ENCODE data around the gene VANGL1. TPM values are rescaled to one million over a fixed set of nuclear protein-coding genes. Genes with fewer than 3 reads are reported as not detected.

The VANGL1 gene
- total RNA-seq, 2 experiments from 2014 or later, result 1.1 to 1.8 TPM

DNA sequence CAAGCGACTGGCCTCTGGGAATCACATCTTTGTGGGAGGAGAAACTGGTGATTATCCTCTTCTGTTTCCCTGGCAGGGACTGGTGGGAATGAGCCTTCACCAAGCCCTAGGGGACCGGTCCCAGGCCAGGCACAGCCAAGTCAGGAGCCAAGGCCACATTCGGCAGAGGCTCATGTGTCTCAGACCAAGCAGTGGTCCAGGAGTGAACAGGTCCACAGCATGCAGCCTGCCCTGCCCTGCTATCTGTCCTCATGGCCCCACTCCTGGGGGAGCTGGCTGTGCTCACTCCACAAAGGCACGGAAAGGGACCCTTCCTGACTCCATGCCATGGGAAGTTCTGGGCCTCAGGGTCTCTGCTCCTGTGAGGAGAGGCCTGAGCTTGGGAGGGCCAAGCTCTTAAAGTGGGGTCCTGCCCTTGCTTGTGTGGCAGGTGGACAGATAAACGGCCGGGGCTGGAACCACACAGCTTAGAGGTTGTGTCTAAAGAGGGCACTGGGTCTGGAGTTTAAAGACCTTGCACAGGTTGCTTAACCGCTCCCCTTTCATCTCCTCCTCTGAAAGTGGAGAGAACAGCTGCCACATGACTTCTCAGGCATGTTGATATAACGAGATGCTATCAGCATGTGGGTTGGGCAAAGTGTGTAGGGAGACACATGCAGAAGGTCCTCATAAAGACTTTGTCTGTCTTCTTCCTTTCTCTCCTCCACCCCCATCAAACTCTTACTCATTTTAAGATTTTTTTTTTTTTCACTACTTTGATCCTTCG, 69.3 kb downstream of the VANGL1 start:
- Mint-ChIP-seq H3K27me3 (peaks cover 29% of the 10 kb centered on the region), H3K4me3 (no peak overlapping the region), H3K27ac (no peak overlapping the region), H3K36me3 (ENCODE audit: low read depth) (no peaks in the 10 kb centered on the region), H3K4me1 (ENCODE audit: low read depth) (no peaks in the 10 kb centered on the region), H3K9me3 (no peaks in the 10 kb centered on the region)
- Histone ChIP-seq H3K36me3 (ENCODE audit: insufficient read depth, low read length) (no peaks in the 10 kb centered on the region), H3K4me3 (ENCODE audit: low read length) (no peak overlapping the region), H3K9me3 (ENCODE audit: control insufficient read depth in 1 of 2, insufficient read depth in 1 of 2, low read length in 2 of 2) (no peaks in the 10 kb centered on the region), H3K4me1 (ENCODE audit: insufficient read depth, low read length) (no peaks in the 10 kb centered on the region), H3K27ac (ENCODE audit: low read depth in 1 of 2, low read length in 2 of 2) (no peak overlapping the region), H3K27me3 (ENCODE audit: control insufficient read depth in 1 of 2, insufficient read depth in 2 of 2, low read length in 2 of 2) (peaks cover 6 to 7% of the 10 kb centered on the region in 2 experiments)
- TF ChIP-seq, protein P1, sequence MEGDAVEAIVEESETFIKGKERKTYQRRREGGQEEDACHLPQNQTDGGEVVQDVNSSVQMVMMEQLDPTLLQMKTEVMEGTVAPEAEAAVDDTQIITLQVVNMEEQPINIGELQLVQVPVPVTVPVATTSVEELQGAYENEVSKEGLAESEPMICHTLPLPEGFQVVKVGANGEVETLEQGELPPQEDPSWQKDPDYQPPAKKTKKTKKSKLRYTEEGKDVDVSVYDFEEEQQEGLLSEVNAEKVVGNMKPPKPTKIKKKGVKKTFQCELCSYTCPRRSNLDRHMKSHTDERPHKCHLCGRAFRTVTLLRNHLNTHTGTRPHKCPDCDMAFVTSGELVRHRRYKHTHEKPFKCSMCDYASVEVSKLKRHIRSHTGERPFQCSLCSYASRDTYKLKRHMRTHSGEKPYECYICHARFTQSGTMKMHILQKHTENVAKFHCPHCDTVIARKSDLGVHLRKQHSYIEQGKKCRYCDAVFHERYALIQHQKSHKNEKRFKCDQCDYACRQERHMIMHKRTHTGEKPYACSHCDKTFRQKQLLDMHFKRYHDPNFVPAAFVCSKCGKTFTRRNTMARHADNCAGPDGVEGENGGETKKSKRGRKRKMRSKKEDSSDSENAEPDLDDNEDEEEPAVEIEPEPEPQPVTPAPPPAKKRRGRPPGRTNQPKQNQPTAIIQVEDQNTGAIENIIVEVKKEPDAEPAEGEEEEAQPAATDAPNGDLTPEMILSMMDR (IDR thresholded peaks at IDR 0.05), result no peak
- ATAC-seq (ENCODE audit: poor library complexity) (no peak), DNase-seq (no peak)
- ChIA-PET CTCF (no interaction called here), POLR2A (no interaction called here)
- intact Hi-C loops (cut with DNase I, micrococcal nuclease), result no loop called here

DNA sequence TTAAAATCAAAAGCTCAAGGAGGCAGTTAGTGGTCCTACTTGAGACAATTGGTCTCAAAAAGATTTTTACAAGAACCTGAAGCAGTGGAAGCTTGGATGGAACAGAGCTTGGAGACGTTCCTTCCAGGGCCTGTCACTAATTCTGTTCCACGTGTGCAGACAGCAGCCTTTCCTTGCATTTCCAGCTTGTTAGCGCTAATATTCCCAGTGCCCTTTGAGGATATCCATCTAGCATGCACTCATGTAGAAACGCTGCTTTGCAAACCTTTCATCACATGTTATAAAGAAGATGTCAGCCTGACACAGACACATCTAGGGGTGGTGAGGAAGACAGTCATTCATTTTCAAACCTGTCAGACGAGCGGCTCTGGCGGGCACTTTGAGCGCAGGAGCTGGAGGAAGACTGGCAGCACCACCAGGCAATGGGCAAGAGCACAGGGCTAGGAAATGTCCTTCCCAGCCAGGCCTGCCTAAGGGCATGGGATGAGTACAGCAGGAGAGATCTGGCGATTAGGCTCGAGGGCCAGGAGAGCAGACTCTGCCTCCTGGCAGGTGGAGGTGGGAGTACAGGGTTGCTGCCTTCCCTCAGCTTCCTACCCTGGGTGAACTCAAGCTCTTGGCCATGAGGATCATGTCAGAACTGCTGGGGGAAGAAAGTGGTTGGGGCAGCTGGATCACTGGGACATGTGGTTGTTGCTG, 71.3 kb downstream of the VANGL1 start:
- no peaks in the 10 kb centered on the region for H3K9me3 ChIP-seq (ENCODE audit: control insufficient read depth in 1 of 2, insufficient read depth in 1 of 2, low read length in 2 of 2)
- H3K27ac ChIP-seq (ENCODE audit: low read depth in 1 of 2, low read length in 2 of 2), result no peak overlapping the region
- H3K9me3 Mint-ChIP-seq, result no peaks in the 10 kb centered on the region
- ATAC-seq (ENCODE audit: poor library complexity) (no peak), DNase-seq (no peak)
- no peaks in the 10 kb centered on the region for H3K4me1 ChIP-seq (ENCODE audit: insufficient read depth, low read length)
- no peak overlapping the region for H3K4me3 Mint-ChIP-seq
- TF ChIP-seq, protein P1 (IDR thresholded peaks at IDR 0.05), result no peak
- no peaks in the 10 kb centered on the region for H3K36me3 ChIP-seq (ENCODE audit: insufficient read depth, low read length)
- ChIA-PET POLR2A (interaction anchor here (0.6 kb wide), 1 partner anchor 927 kb away, joined by 3 read pairs; no protein-coding TSS in a partner anchor), CTCF (no interaction called here)
- H3K4me1 Mint-ChIP-seq (ENCODE audit: low read depth), result no peaks in the 10 kb centered on the region
- H3K27me3 Mint-ChIP-seq, result peaks cover 25% of the 10 kb centered on the region
- H3K27me3 ChIP-seq (ENCODE audit: control insufficient read depth in 1 of 2, insufficient read depth in 2 of 2, low read length in 2 of 2), result peaks cover 6 to 7% of the 10 kb centered on the region in 2 experiments
- H3K27ac Mint-ChIP-seq, result no peak overlapping the region
- no peak overlapping the region for H3K4me3 ChIP-seq (ENCODE audit: low read length)
- intact Hi-C loops (cut with DNase I, micrococcal nuclease), result no loop called here
- H3K36me3 Mint-ChIP-seq (ENCODE audit: low read depth), result no peaks in the 10 kb centered on the region

DNA sequence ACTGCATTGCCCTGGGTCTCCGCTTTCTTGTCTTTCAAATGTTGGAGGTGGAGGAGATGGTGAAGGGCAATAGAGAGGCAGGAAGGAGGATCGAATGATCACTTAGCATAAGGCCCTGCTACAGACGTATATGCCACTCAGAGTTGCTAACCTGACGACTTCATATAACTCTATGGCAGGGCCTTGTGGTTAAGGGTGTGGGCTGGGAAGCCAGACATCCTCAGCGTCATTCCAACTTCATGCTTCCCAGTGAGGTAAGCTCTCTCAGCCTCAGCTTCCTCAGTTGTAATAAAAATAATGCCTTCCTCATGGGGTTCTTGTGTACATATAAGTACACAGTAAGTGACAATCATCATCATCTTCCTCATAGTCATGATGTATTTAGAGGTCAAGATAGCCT, 72.1 kb downstream of the VANGL1 start:
- Histone ChIP-seq H3K4me3 (ENCODE audit: low read length) (no peak overlapping the region), H3K27me3 (ENCODE audit: control insufficient read depth in 1 of 2, insufficient read depth in 2 of 2, low read length in 2 of 2) (peaks cover 2 to 6% of the 10 kb centered on the region in 2 experiments), H3K4me1 (ENCODE audit: insufficient read depth, low read length) (no peaks in the 10 kb centered on the region), H3K36me3 (ENCODE audit: insufficient read depth, low read length) (no peaks in the 10 kb centered on the region), H3K27ac (ENCODE audit: low read depth in 1 of 2, low read length in 2 of 2) (no peak overlapping the region), H3K9me3 (ENCODE audit: control insufficient read depth in 1 of 2, insufficient read depth in 1 of 2, low read length in 2 of 2) (no peaks in the 10 kb centered on the region)
- ChIA-PET CTCF (no interaction called here), POLR2A (no interaction called here)
- Mint-ChIP-seq H3K9me3 (no peaks in the 10 kb centered on the region), H3K36me3 (ENCODE audit: low read depth) (no peaks in the 10 kb centered on the region), H3K4me3 (no peak overlapping the region), H3K27me3 (peaks cover 21% of the 10 kb centered on the region), H3K4me1 (ENCODE audit: low read depth) (no peaks in the 10 kb centered on the region), H3K27ac (no peak overlapping the region)
- ATAC-seq (ENCODE audit: poor library complexity), result no peak
- DNase-seq, result no peak
- TF ChIP-seq, protein P1 (IDR thresholded peaks at IDR 0.05), result no peak
- intact Hi-C loops (cut with DNase I, micrococcal nuclease), result no loop called here

Data from CD4-positive, alpha-beta T cell (primary cell).